Stimulated activated naive CD8-positive, alpha-beta T cell treated with anti-CD3 and anti-CD28 coated beads, Interleukin-15, Interleukin-2, amounts not matched to agents 100 U/mL and 50 U/mL, for 24 hours (primary cell): Measurements from ENCODE around the gene CLCN7.
"Not testable (repeated sequence)": the region's sequence is repeated elsewhere in the genome, so short reads cannot be mapped to it uniquely, and the experiment has no call there.

Experiments
- ATAC-seq: fragments of 150-1000 bp; cut with Tn5 transposase; one replicate; pipeline ENCODE4 v1.10.0; 2021
- DNase-seq: peaks from one replicate; pipeline ENCODE4 v3.0.0; 2021

Gene CLCN7

GRCh38 chr16:1487395-1488053 lies 12.7 kb upstream of the CLCN7 start:
- no peak for DNase-seq
- ATAC-seq = no peak

- DNase-seq = no peak
- ATAC-seq = no peak
These were observed 11.9 kb upstream of the CLCN7 start for GRCh38 chr16:1486551-1487390.

- DNase-seq = no peak
- no peak for ATAC-seq
These were observed 11.1 kb upstream of the CLCN7 start for GRCh38 chr16:1485847-1486496.

GRCh38 chr16:1481906-1482835 lies 7.3 kb upstream of the CLCN7 start:
- DNase-seq (no peak), ATAC-seq (no peak)

GRCh38 chr16:1478937-1479336 lies 4.1 kb upstream of the CLCN7 start:
- ATAC-seq, DNase-seq: not testable (repeated sequence)

GRCh38 chr16:1477033-1477432 lies 2.2 kb upstream of the CLCN7 start:
- ATAC-seq = no peak
- DNase-seq = no peak

GRCh38 chr16:1475552-1476114 lies 805 bp upstream of the CLCN7 start:
- ATAC-seq (peak; percentile 0), DNase-seq (no peak)

- DNase-seq = no peak
- ATAC-seq = peak; percentile 5
These were observed 589 bp downstream of the CLCN7 start for GRCh38 chr16:1474082-1474795.

- DNase-seq = no peak
- ATAC-seq = no peak
These were observed 1.9 kb downstream of the CLCN7 start for GRCh38 chr16:1472974-1473373.

- DNase-seq = no peak
- no peak for ATAC-seq
These were observed 3.1 kb downstream of the CLCN7 start for GRCh38 chr16:1471569-1472194.

- no peak for ATAC-seq
- DNase-seq = no peak
These were observed 4.2 kb downstream of the CLCN7 start for GRCh38 chr16:1470481-1471251.

- ATAC-seq (no peak), DNase-seq (no peak)
These were observed 5.1 kb downstream of the CLCN7 start for GRCh38 chr16:1469693-1470201.

GRCh38 chr16:1469141-1469540 lies 5.7 kb downstream of the CLCN7 start:
- not testable (repeated sequence) for ATAC-seq, DNase-seq

GRCh38 chr16:1468426-1468810 lies 6.4 kb downstream of the CLCN7 start:
- ATAC-seq (no peak), DNase-seq (no peak)

GRCh38 chr16:1466968-1467521 lies 7.8 kb downstream of the CLCN7 start:
- ATAC-seq (no peak), DNase-seq (no peak)

GRCh38 chr16:1466054-1466453 lies 8.8 kb downstream of the CLCN7 start:
- ATAC-seq = no peak
- DNase-seq = no peak

- no peak for DNase-seq
- ATAC-seq = no peak
These were observed 9.3 kb downstream of the CLCN7 start for GRCh38 chr16:1465567-1465915.

- no peak for ATAC-seq
- DNase-seq = no peak
These were observed 9.8 kb downstream of the CLCN7 start for GRCh38 chr16:1464894-1465566.
